ENCODE measurements around the gene NCAPH2.

- TF ChIP-seq EZH2 (IDR thresholded peaks at IDR 0.05) = no peak
- TF ChIP-seq POLR2AphosphoS5 (IDR thresholded peaks at IDR 0.05; ENCODE audit: borderline replicate concordance, low read depth, low read length) = no peak
Measured at GRCh38 chr22:50516068-50516467, 8.0 kb downstream of the NCAPH2 start.

All from SK-N-MC (cell line).